Measurements from ENCODE around the gene NRL. TPM values are rescaled to one million over a fixed set of nuclear protein-coding genes. Genes with fewer than 3 reads are reported as not detected.
"Not testable (repeated sequence)": the region's sequence is repeated elsewhere in the genome, so short reads cannot be mapped to it uniquely, and the experiment has no call there.

Gene NRL
- total RNA-seq, 1 donor from 2014 or later: 0.54 TPM

- Mint-ChIP-seq H3K27ac (no peak overlapping the region), H3K27me3 (ENCODE audit: insufficient read depth, low read depth) (peaks cover 15% of the 10 kb centered on the region), H3K4me1 (peaks cover 10% of the 10 kb centered on the region), H3K36me3 (no peaks in the 10 kb centered on the region), H3K9me3 (no peaks in the 10 kb centered on the region), H3K4me3 (no peak overlapping the region)
- no peaks in the 10 kb centered on the region for H3K4me1 ChIP-seq
- no peak overlapping the region for H3K4me2 ChIP-seq
- peaks cover 4% of the 10 kb centered on the region for H3F3A ChIP-seq (ENCODE audit: low read depth)
- TF ChIP-seq CTCF (IDR thresholded peaks at IDR 0.05) (no peak), EZH2phosphoT487 (IDR thresholded peaks at IDR 0.05) (no peak), EZH2 (IDR thresholded peaks at IDR 0.05) (no peak)
- H3K9ac ChIP-seq: no peak overlapping the region
- H3K79me2 ChIP-seq (ENCODE audit: low read depth): no peaks in the 10 kb centered on the region
- no peak overlapping the region for H3K4me3 ChIP-seq
- no peaks in the 10 kb centered on the region for H3K27me3 ChIP-seq
- H3K27ac ChIP-seq: no peak overlapping the region
- DNase-seq (ENCODE audit: low spot score): no peak
- H4K20me1 ChIP-seq (ENCODE audit: low read depth): no peaks in the 10 kb centered on the region
- no peaks in the 10 kb centered on the region for H3K9me3 ChIP-seq (ENCODE audit: low read depth)
- no peaks in the 10 kb centered on the region for H3K36me3 ChIP-seq
- H2AFZ ChIP-seq (replicated peaks): no peak overlapping the region
Measured at GRCh38 chr14:24040692-24041091, 74.1 kb downstream of the NRL start.

- H3K9me3 ChIP-seq (ENCODE audit: low read depth): no peaks in the 10 kb centered on the region
- no peaks in the 10 kb centered on the region for H3K79me2 ChIP-seq (ENCODE audit: low read depth)
- no peak overlapping the region for H3K27ac Mint-ChIP-seq
- peaks cover 15% of the 10 kb centered on the region for H3K27me3 Mint-ChIP-seq (ENCODE audit: insufficient read depth, low read depth)
- H3K4me3 Mint-ChIP-seq: peak overlapping the region; percentile 41
- H3K4me2 ChIP-seq: no peak overlapping the region
- no peaks in the 10 kb centered on the region for H3K4me1 ChIP-seq
- H3K36me3 ChIP-seq: no peaks in the 10 kb centered on the region
- no peak for DNase-seq (ENCODE audit: low spot score)
- H4K20me1 ChIP-seq (ENCODE audit: low read depth): no peaks in the 10 kb centered on the region
- H3K27me3 ChIP-seq: peaks cover 3% of the 10 kb centered on the region
- H3F3A ChIP-seq (ENCODE audit: low read depth): peaks cover 4% of the 10 kb centered on the region
- H2AFZ ChIP-seq (replicated peaks): no peak overlapping the region
- H3K4me3 ChIP-seq: no peak overlapping the region
- H3K27ac ChIP-seq: no peak overlapping the region
- peaks cover 2% of the 10 kb centered on the region for H3K9me3 Mint-ChIP-seq
- no peaks in the 10 kb centered on the region for H3K36me3 Mint-ChIP-seq
- H3K9ac ChIP-seq: no peak overlapping the region
- TF ChIP-seq CTCF (IDR thresholded peaks at IDR 0.05): no peak
- no peak for TF ChIP-seq EZH2 (IDR thresholded peaks at IDR 0.05)
- no peak for TF ChIP-seq EZH2phosphoT487 (IDR thresholded peaks at IDR 0.05)
- peaks cover 10% of the 10 kb centered on the region for H3K4me1 Mint-ChIP-seq
Measured at GRCh38 chr14:24038686-24039085, 76.1 kb downstream of the NRL start.

- Mint-ChIP-seq H3K4me3 (no peak overlapping the region), H3K27me3 (ENCODE audit: insufficient read depth, low read depth) (peaks cover 15% of the 10 kb centered on the region), H3K9me3 (peaks cover 4% of the 10 kb centered on the region), H3K27ac (no peak overlapping the region), H3K4me1 (peaks cover 10% of the 10 kb centered on the region), H3K36me3 (no peaks in the 10 kb centered on the region)
- no peak for DNase-seq (ENCODE audit: low spot score)
- H3F3A ChIP-seq (ENCODE audit: low read depth): peaks cover 4% of the 10 kb centered on the region
- H3K4me3 ChIP-seq: no peak overlapping the region
- no peaks in the 10 kb centered on the region for H3K36me3 ChIP-seq
- no peaks in the 10 kb centered on the region for H3K4me1 ChIP-seq
- no peaks in the 10 kb centered on the region for H4K20me1 ChIP-seq (ENCODE audit: low read depth)
- no peaks in the 10 kb centered on the region for H3K79me2 ChIP-seq (ENCODE audit: low read depth)
- H3K4me2 ChIP-seq: no peak overlapping the region
- no peak overlapping the region for H3K27ac ChIP-seq
- H3K27me3 ChIP-seq: peaks cover 3% of the 10 kb centered on the region
- no peak for TF ChIP-seq EZH2 (IDR thresholded peaks at IDR 0.05)
- no peak for TF ChIP-seq CTCF (IDR thresholded peaks at IDR 0.05)
- no peak for TF ChIP-seq EZH2phosphoT487 (IDR thresholded peaks at IDR 0.05)
- H3K9ac ChIP-seq: no peak overlapping the region
- H2AFZ ChIP-seq (replicated peaks): no peak overlapping the region
- no peaks in the 10 kb centered on the region for H3K9me3 ChIP-seq (ENCODE audit: low read depth)
Measured at GRCh38 chr14:24037658-24038037, 77.1 kb downstream of the NRL start.

- H2AFZ ChIP-seq (replicated peaks): peak overlapping the region; percentile 98
- not testable (repeated sequence) for H3K27me3 ChIP-seq; H4K20me1 ChIP-seq (ENCODE audit: low read depth); H3K36me3 ChIP-seq; DNase-seq (ENCODE audit: low spot score); H3K9ac ChIP-seq; H3F3A ChIP-seq (ENCODE audit: low read depth); H3K4me1 ChIP-seq; H3K79me2 ChIP-seq (ENCODE audit: low read depth); H3K36me3 Mint-ChIP-seq; H3K9me3 Mint-ChIP-seq; H3K27ac ChIP-seq; H3K9me3 ChIP-seq (ENCODE audit: low read depth)
- Mint-ChIP-seq H3K4me1 (peaks cover 10% of the 10 kb centered on the region), H3K4me3 (peak overlapping the region; percentile 93), H3K27ac (peak overlapping the region; percentile 80), H3K27me3 (ENCODE audit: insufficient read depth, low read depth) (peaks cover 15% of the 10 kb centered on the region)
- peak overlapping the region; percentile 93 for H3K4me2 ChIP-seq
- peak overlapping the region; percentile 59 for H3K4me3 ChIP-seq
Measured at GRCh38 chr14:24036963-24037657, 77.6 kb downstream of the NRL start.
